Endothelial cell of umbilical vein (primary cell): Measurements from ENCODE around the gene TXN2.

Experiments used
- EZH2 ChIP-seq: IDR thresholded peaks from 2 replicates; pipeline ENCODE4 v1.6.1; 2012; ENCODE audit warnings: borderline replicate concordance, low read depth, mild to moderate bottlenecking, moderate library complexity, low read length, inconsistent platforms; ENCODE audit not compliant: severe bottlenecking
- POLR2A ChIP-seq: IDR thresholded peaks from 2 replicates; pipeline ENCODE4 v1.6.1; 2012; ENCODE audit warnings: low read depth, mild to moderate bottlenecking, control low read depth, low read length
- POLR2AphosphoS5 ChIP-seq: IDR thresholded peaks from 2 replicates; pipeline ENCODE4 v1.6.1; 2012; ENCODE audit warnings: low read depth, mild to moderate bottlenecking, control low read depth, low read length, moderate library complexity; ENCODE audit not compliant: insufficient read depth

DNA sequence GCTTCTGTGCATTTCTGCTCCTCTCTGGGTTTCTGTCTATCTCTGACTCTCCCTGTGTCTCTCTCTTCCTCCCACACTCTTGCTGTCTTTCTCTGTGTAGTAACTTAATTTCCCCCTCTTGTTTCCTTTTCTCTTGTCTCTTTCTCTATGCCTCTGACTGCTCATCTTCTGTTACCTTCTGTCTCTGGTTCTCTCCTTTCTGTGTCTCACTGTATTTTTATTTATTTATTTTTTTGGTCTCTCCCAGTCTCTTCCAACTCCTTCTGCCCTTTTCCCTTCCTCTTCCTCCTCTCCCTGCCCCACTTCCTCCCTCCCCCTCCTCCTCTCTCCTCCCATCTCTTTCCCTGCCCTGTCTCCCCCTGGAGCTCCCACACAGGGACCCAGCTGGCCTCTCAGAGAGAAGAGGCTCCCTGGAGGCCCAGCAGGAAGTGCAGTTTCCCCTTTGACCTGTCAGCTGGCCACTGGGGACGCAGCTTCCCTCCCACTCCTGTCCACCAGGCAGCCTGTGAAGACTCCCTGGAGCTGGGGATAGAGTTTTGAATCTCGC lies 55.4 kb downstream of the TXN2 start:
- TF ChIP-seq EZH2, result no peak
- TF ChIP-seq POLR2AphosphoS5, result no peak
- TF ChIP-seq POLR2A, result no peak
